SK-N-SH treated with all-trans-retinoic acid at 6 μM for 48 hours (cell line): ENCODE data around the gene IDUA.
A peak's percentile ranks its signal among the peaks of the same experiment; 100 is the strongest.

Source experiments
- ATAC-seq: fragments of 200-7000 bp; cut with Tn5 transposase; 3 replicates; pipeline ENCODE4 v1.9.1; 2020; ENCODE audit warnings: mild to moderate bottlenecking, moderate library complexity
- ARNTL ChIP-seq: fragments of 450-650 bp; formaldehyde crosslinking; IDR thresholded peaks from 2 replicates; pipeline ENCODE4 v1.5.0; 2020; ENCODE audit warnings: low read depth, mild to moderate bottlenecking, moderate library complexity, borderline replicate concordance
- BACH2 ChIP-seq: fragments of 250-450 bp; sonication (Bioruptor Pico); IDR thresholded peaks from 2 replicates; pipeline ENCODE4 v1.9.0; 2021; ENCODE audit warnings: mild to moderate bottlenecking, borderline replicate concordance
- CSDC2 ChIP-seq: fragments of 250-450 bp; sonication (Bioruptor Pico); IDR thresholded peaks from 2 replicates; pipeline ENCODE4 v1.5.0; 2020; ENCODE audit warnings: mild to moderate bottlenecking, moderate library complexity
- ESRRG ChIP-seq: fragments of 250-450 bp; sonication (Bioruptor Pico); IDR thresholded peaks from 2 replicates; pipeline ENCODE4 v1.6.1; 2021; ENCODE audit warnings: mild to moderate bottlenecking
- GLIS3 ChIP-seq: fragments of 250-450 bp; sonication (Bioruptor Pico); IDR thresholded peaks from 2 replicates; pipeline ENCODE4 v1.5.0; 2020; ENCODE audit warnings: mild to moderate bottlenecking, moderate library complexity
- OSR1 ChIP-seq: fragments of 250-450 bp; sonication (Bioruptor Pico); IDR thresholded peaks from 2 replicates; pipeline ENCODE4 v1.8.0; 2022; ENCODE audit warnings: moderate library complexity, mild to moderate bottlenecking, inconsistent platforms
- PPARA ChIP-seq: fragments of 250-450 bp; sonication (Bioruptor Pico); IDR thresholded peaks from 2 replicates; pipeline ENCODE4 v1.5.0; 2020; ENCODE audit warnings: mild to moderate bottlenecking, borderline replicate concordance
- RARB ChIP-seq: fragments of 250-450 bp; sonication (Bioruptor Pico); IDR thresholded peaks from 2 replicates; pipeline ENCODE4 v1.8.0; 2021; ENCODE audit warnings: mild to moderate bottlenecking, moderate library complexity
- SNAI2 ChIP-seq: fragments of 250-450 bp; sonication (Bioruptor Pico); IDR thresholded peaks from 2 replicates; pipeline ENCODE4 v1.5.0; 2020; ENCODE audit warnings: mild to moderate bottlenecking, moderate library complexity
- TCF4 ChIP-seq: fragments of 250-450 bp; sonication (Bioruptor Pico); IDR thresholded peaks from 2 replicates; pipeline ENCODE4 v1.8.0; 2021; ENCODE audit warnings: mild to moderate bottlenecking, moderate library complexity, borderline replicate concordance
- TOX ChIP-seq: fragments of 250-450 bp; sonication (Bioruptor Pico); IDR thresholded peaks from 2 replicates; pipeline ENCODE4 v1.8.0; 2021; ENCODE audit warnings: mild to moderate bottlenecking, moderate library complexity, borderline replicate concordance
- ZFP3 ChIP-seq: fragments of 250-450 bp; sonication (Bioruptor Pico); IDR thresholded peaks from 2 replicates; pipeline ENCODE4 v1.5.0; 2020; ENCODE audit warnings: mild to moderate bottlenecking, moderate library complexity
- ZFP30 ChIP-seq: fragments of 450-650 bp; formaldehyde crosslinking; IDR thresholded peaks from 2 replicates; pipeline ENCODE4 v1.5.0; 2022; ENCODE audit warnings: mild to moderate bottlenecking, moderate library complexity
- ZNF565 ChIP-seq: fragments of 450-650 bp; formaldehyde crosslinking; conservative IDR thresholded peaks from 2 replicates; pipeline ENCODE4 v1.5.0; 2020; ENCODE audit warnings: low read depth, mild to moderate bottlenecking, moderate library complexity
- ZNF70 ChIP-seq: fragments of 450-650 bp; formaldehyde crosslinking; IDR thresholded peaks from 2 replicates; pipeline ENCODE4 v1.5.0; 2020; ENCODE audit warnings: mild to moderate bottlenecking, moderate library complexity
- ZNF8 ChIP-seq: fragments of 450-650 bp; formaldehyde crosslinking; IDR thresholded peaks from 2 replicates; pipeline ENCODE4 v1.5.0; 2020; ENCODE audit warnings: mild to moderate bottlenecking, moderate library complexity
- TF ChIP-seq, protein P1 (sequence below): fragments of 250-450 bp; sonication (Bioruptor Pico); IDR thresholded peaks from 2 replicates; pipeline ENCODE4 v1.8.0; 2021; ENCODE audit warnings: low read depth, mild to moderate bottlenecking, moderate library complexity, borderline replicate concordance
- TF ChIP-seq, protein P2 (sequence below): fragments of 250-450 bp; sonication (Bioruptor Pico); IDR thresholded peaks from 2 replicates; pipeline ENCODE4 v1.5.0; 2020; ENCODE audit warnings: mild to moderate bottlenecking, moderate library complexity
- TF ChIP-seq, protein P3 (sequence below): fragments of 250-450 bp; sonication (Bioruptor Pico); IDR thresholded peaks from 2 replicates; pipeline ENCODE4 v1.5.1; 2020; ENCODE audit warnings: low read depth, mild to moderate bottlenecking, moderate library complexity
- TF ChIP-seq, protein P4 (sequence below): fragments of 250-450 bp; sonication (Bioruptor Pico); IDR thresholded peaks from 2 replicates; pipeline ENCODE4 v1.5.1; 2021; ENCODE audit warnings: mild to moderate bottlenecking, moderate library complexity

Gene IDUA

DNA sequence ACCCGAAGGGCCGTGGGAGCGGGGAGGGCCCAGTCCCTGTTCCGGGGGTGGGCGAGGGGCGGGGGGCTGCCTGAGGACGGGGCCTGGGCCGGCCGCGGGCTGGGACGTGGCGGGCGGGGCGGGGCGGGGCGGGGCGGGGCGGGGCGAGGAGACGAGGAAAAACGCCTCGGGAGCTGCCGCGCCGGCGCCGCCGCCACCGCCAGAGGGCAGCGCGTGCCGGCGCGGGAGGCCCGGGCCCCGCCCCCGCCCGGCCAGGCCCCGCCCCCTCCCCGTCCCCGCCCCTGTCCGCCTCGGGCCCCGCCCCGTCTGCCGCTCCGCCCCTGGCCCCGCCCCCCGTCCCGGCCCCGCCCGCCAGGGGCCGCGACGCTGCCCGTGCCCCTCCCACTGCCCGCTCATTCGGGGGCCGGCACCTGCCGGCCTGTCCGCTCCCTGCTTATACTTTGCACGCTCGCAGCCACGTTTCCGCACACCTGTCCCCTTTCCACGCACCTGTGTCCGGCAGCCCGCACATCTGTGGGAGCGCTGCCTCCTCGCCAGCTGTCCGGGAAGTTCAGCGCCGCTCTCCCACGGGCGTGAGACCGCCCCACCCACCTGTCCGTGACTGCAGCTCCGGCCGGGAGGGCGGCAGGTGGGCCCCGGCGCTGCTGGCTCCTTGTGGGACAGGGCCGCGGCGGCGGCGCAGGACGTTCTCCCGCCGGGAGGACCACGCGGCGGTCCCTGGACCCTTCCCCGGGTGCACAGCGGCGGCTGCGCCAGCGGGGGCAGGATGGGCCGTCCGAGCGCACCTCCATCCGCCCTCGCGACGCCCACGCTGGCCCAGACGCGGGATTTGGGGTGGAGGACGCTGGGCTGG, 22.9 kb downstream of the IDUA start:
- ATAC-seq = peak; percentile 39
- TF ChIP-seq TOX (CRISPR knock-in tag) (no peak), TCF4 (CRISPR knock-in tag) (no peak), BACH2 (CRISPR knock-in tag) (no peak), ZFP30 (CRISPR knock-in tag) (no peak), ESRRG (CRISPR knock-in tag) (no peak), ZNF70 (CRISPR knock-in tag) (no peak), ZFP3 (no peak), ZNF8 (CRISPR knock-in tag) (no peak), ZNF565 (CRISPR knock-in tag) (no peak), CSDC2 (CRISPR knock-in tag) (no peak), PPARA (CRISPR knock-in tag) (no peak), RARB (no peak)
- TF ChIP-seq, protein P1, sequence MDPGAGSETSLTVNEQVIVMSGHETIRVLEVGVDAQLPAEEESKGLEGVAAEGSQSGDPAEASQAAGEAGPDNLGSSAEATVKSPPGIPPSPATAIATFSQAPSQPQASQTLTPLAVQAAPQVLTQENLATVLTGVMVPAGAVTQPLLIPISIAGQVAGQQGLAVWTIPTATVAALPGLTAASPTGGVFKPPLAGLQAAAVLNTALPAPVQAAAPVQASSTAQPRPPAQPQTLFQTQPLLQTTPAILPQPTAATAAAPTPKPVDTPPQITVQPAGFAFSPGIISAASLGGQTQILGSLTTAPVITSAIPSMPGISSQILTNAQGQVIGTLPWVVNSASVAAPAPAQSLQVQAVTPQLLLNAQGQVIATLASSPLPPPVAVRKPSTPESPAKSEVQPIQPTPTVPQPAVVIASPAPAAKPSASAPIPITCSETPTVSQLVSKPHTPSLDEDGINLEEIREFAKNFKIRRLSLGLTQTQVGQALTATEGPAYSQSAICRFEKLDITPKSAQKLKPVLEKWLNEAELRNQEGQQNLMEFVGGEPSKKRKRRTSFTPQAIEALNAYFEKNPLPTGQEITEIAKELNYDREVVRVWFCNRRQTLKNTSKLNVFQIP (CRISPR knock-in tag) = no peak
- TF ChIP-seq, protein P2, sequence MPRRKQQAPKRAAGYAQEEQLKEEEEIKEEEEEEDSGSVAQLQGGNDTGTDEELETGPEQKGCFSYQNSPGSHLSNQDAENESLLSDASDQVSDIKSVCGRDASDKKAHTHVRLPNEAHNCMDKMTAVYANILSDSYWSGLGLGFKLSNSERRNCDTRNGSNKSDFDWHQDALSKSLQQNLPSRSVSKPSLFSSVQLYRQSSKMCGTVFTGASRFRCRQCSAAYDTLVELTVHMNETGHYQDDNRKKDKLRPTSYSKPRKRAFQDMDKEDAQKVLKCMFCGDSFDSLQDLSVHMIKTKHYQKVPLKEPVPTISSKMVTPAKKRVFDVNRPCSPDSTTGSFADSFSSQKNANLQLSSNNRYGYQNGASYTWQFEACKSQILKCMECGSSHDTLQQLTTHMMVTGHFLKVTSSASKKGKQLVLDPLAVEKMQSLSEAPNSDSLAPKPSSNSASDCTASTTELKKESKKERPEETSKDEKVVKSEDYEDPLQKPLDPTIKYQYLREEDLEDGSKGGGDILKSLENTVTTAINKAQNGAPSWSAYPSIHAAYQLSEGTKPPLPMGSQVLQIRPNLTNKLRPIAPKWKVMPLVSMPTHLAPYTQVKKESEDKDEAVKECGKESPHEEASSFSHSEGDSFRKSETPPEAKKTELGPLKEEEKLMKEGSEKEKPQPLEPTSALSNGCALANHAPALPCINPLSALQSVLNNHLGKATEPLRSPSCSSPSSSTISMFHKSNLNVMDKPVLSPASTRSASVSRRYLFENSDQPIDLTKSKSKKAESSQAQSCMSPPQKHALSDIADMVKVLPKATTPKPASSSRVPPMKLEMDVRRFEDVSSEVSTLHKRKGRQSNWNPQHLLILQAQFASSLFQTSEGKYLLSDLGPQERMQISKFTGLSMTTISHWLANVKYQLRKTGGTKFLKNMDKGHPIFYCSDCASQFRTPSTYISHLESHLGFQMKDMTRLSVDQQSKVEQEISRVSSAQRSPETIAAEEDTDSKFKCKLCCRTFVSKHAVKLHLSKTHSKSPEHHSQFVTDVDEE (CRISPR knock-in tag) = no peak
- TF ChIP-seq, protein P3, sequence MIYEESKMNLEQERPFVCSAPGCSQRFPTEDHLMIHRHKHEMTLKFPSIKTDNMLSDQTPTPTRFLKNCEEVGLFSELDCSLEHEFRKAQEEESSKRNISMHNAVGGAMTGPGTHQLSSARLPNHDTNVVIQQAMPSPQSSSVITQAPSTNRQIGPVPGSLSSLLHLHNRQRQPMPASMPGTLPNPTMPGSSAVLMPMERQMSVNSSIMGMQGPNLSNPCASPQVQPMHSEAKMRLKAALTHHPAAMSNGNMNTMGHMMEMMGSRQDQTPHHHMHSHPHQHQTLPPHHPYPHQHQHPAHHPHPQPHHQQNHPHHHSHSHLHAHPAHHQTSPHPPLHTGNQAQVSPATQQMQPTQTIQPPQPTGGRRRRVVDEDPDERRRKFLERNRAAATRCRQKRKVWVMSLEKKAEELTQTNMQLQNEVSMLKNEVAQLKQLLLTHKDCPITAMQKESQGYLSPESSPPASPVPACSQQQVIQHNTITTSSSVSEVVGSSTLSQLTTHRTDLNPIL (CRISPR knock-in tag) = no peak

DNA sequence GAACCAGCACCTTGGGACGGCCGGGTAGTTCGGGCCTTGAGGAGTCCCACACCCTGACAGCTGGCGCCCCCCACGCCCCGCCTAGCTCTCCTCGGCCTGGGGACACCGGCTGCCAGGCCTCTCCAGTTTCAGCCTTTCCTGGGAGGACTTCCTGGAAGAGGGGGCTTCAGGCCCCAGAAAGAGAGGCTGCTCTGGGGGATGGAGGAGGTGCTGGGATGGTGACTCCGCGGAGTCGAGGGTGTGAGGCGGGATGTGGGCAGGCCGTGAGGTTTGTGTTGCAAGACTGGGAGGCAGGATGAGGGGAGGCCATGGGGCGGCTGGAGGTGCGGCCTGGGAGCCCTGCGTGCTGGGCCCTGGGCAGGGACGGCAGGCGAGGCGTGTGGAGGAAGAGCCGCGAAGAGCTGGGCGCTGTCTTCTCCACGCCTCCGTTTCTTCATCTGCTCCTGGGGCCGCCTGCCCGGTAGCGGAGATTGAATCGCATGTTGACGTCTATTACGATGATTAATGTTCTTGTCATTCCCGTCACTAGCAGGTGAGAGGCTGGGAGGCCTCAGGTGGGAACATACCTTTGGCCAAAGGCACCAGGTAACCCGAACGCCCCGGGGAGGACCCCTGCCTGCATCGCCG, 23.7 kb downstream of the IDUA start:
- peak; percentile 42 for ATAC-seq
- TF ChIP-seq, protein P1 (CRISPR knock-in tag) = no peak
- TF ChIP-seq ARNTL (CRISPR knock-in tag) = no peak
- no peak for TF ChIP-seq OSR1
- no peak for TF ChIP-seq GLIS3 (CRISPR knock-in tag)
- TF ChIP-seq ZFP30 (CRISPR knock-in tag) = no peak
- TF ChIP-seq, protein P4, sequence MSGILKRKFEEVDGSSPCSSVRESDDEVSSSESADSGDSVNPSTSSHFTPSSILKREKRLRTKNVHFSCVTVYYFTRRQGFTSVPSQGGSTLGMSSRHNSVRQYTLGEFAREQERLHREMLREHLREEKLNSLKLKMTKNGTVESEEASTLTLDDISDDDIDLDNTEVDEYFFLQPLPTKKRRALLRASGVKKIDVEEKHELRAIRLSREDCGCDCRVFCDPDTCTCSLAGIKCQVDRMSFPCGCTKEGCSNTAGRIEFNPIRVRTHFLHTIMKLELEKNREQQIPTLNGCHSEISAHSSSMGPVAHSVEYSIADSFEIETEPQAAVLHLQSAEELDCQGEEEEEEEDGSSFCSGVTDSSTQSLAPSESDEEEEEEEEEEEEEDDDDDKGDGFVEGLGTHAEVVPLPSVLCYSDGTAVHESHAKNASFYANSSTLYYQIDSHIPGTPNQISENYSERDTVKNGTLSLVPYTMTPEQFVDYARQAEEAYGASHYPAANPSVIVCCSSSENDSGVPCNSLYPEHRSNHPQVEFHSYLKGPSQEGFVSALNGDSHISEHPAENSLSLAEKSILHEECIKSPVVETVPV = no peak

DNA sequence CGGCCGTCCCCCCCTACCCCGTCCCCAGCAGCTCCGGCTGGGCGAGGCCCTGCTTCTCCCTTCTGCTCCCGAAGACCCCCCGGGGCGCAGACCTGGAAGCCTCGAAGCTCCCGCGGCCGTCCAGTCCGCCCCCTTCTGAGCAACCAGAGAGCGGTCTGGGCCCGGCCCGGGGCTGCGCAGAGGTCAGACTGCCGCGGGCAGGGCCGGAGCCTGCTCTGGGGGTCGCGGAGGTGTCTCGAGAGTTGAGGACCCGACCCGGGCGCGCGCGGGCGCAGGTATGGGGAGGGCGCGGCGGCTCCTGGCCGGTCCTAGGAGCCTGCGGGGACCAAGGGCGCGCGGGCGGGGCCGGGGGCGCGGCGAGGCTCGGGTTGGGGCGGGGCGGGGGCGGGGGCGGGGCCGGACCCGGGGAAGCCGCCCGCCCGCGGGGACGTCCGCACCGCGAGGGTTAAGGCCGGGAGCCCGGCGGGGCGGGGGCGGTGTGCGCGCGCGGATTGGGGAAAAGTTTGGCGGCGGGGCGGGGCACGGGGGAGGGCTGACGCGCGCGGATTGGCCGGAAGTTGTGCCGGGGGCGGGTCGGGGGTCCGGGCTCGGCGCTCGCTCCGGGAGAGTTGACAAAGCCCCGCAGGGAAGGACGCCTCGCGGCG, 24.3 kb downstream of the IDUA start, which contains the start of gene FGFRL1:
TSS of gene FGFRL1 (plus strand) at position 605 of the 644 bp plus-strand sequence. CDS start 860 bp downstream, outside the sequence.
- ATAC-seq = peak; percentile 51
- no peak for TF ChIP-seq SNAI2
- no peak for TF ChIP-seq ESRRG (CRISPR knock-in tag)
- TF ChIP-seq ZFP3 = no peak
